ENCODE results near the gene NPW.

The NPW gene

DNA sequence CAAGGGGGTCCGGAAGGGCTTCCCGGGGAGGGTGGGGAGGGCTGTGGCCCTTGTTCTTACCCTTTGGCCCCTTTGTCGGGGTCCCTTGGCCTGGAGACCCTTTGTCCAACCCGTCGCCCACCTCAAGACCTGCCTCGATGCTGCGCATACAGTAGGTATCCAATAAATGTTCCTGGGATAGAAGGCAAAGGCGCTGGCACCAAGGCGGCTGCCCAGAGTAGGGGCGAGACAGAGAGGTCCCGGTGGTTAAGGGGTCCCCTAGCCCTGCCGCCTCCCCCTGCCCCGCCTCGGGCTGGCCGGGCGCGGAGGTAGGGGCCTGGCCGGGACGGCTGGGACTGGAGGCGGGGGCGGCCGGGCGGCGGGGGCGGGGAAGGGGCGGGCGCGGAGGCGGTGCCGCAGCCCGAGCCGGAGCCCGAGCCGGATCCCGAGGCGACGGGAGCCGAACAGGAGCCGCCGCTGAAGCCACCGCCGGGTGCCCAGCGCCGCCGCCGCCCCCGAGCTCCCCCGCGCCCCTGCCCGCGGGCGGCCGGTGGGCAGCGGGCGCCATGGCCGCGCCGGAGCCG, 7.0 kb downstream of the NPW start, which contains the start of gene NHERF2:
Gene NHERF2, plus strand, starts transcription at position 442 of the 563 bp plus-strand sequence. Its CDS starts 104 bp downstream, at position 546.
- Histone ChIP-seq H3K27me3 (ENCODE audit: control insufficient read depth in 3 of 3, insufficient read depth in 3 of 3, low read depth in 1 of 3, low read length in 3 of 3) (peaks cover 3 to 42% (median 41%) of the 10 kb centered on the region in 3 experiments), H3K4me3 (ENCODE audit: low read length in 2 of 2) (peak within 1 kb of the TSS; percentile 50 to 83), H3K4ac (ENCODE audit: low read length) (peak within 1 kb of the TSS; percentile 98), H2BK5ac (ENCODE audit: low read length) (no peak within 1 kb of the TSS), H3K4me1 (ENCODE audit: control insufficient read depth in 2 of 2, insufficient read depth in 1 of 2, low read depth in 1 of 2, low read length in 2 of 2) (peaks cover 7 to 16% of the 10 kb centered on the region in 2 donors), H4K8ac (ENCODE audit: low read depth, low read length) (no peak within 1 kb of the TSS), H2BK15ac (ENCODE audit: low read length) (peak within 1 kb of the TSS; percentile 79), H3K18ac (ENCODE audit: low read length) (peak within 1 kb of the TSS; percentile 95), H3K9ac (ENCODE audit: low read depth, low read length, poor library complexity) (peak within 1 kb of the TSS; percentile 83), H2BK12ac (ENCODE audit: low read length) (peak within 1 kb of the TSS; percentile 63), H4K91ac (ENCODE audit: low read depth, low read length, poor library complexity) (peak within 1 kb of the TSS; percentile 1), H3K4me2 (ENCODE audit: insufficient read depth, low read length, poor library complexity, severe bottlenecking) (peak within 1 kb of the TSS; percentile 89), H3K27ac (replicated peaks; ENCODE audit: low read length) (no peak within 1 kb of the TSS), H3K14ac (ENCODE audit: low read length) (peak within 1 kb of the TSS; percentile 82), H2AK5ac (ENCODE audit: low read depth, low read length) (peak within 1 kb of the TSS; percentile 90), H3K79me1 (ENCODE audit: low read depth, low read length) (peaks cover 4% of the 10 kb centered on the region), H3K9me3 (replicated peaks in 1 of 2; ENCODE audit: control insufficient read depth in 2 of 2, insufficient read depth in 1 of 2, low read depth in 1 of 2, low read length in 2 of 2) (peaks cover 4 to 5% of the 10 kb centered on the region in 2 donors), H3K23ac (ENCODE audit: low read depth, low read length, poor library complexity) (peak within 1 kb of the TSS; percentile 58), H3K36me3 (replicated peaks in 1 of 2; ENCODE audit: control insufficient read depth in 2 of 2, insufficient read depth in 2 of 2, low read length in 2 of 2) (no peaks in the 10 kb centered on the region), H2BK120ac (ENCODE audit: low read depth, low read length) (peak within 1 kb of the TSS; percentile 47), H2AFZ (ENCODE audit: low read length) (peak within 1 kb of the TSS; percentile 84)
- no CpG with 5 or more reads among the region's 59 CpGs for WGBS, 2 donors (ENCODE audit: extremely low coverage in 2 of 2, insufficient read length in 2 of 2, insufficient replicate concordance in 1 of 2)
- DNase-seq (ENCODE audit: low spot score), result no peak

DNA sequence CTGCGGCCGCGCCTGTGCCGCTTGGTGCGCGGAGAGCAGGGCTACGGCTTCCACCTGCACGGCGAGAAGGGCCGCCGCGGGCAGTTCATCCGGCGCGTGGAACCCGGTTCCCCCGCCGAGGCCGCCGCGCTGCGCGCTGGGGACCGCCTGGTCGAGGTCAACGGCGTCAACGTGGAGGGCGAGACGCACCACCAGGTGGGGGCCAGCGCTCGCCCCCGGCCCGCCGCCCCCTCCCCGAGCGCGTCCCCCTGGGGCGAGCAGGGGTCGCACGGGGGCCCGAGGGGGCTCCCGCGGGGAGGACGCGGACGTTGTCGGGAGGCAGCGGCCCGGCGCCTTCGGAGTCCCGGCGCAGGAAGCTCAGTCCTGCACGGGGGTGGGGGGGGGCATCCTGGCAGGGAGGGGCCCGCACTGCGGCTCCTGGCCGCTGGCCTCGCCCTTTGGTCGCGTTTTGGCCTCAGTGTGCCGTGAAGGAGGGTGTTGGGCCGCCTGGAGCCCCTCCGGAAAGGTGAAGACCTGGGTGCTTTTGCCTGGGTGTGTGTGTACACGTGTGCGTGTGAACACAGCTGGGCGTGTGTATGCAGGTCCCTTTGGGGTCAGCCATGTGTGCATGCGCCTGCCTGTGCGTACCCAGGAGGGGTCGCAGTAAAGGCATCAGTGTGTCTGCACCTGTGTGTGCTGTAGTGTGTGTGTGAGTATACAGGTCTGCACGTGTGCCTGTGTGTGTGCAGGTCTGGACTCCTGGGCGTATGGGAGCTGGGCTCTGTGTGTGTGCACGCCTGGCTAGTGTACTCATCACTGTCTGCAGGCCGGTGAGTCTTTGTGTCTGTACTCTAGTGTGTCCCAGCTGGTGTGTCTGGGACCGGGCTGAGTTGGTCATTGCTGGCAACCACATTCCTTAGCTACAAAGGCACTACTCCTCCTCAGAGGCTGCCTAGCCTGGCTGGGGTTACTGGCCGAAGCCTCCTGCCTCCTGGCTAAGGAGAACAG, 7.7 kb downstream of the NPW start:
- H2BK120ac ChIP-seq (ENCODE audit: low read depth, low read length), result no peak overlapping the region
- H2BK15ac ChIP-seq (ENCODE audit: low read length), result peak overlapping the region; percentile 58
- no CpG with 5 or more reads among the region's 76 CpGs for WGBS, 2 donors (ENCODE audit: extremely low coverage in 2 of 2, insufficient read length in 2 of 2, insufficient replicate concordance in 1 of 2)
- H3K23ac ChIP-seq (ENCODE audit: low read depth, low read length, poor library complexity), result peak overlapping the region; percentile 58
- peaks cover 7 to 16% of the 10 kb centered on the region in 2 donors for H3K4me1 ChIP-seq (ENCODE audit: control insufficient read depth in 2 of 2, insufficient read depth in 1 of 2, low read depth in 1 of 2, low read length in 2 of 2)
- peaks cover 3 to 40% (median 38%) of the 10 kb centered on the region in 3 experiments for H3K27me3 ChIP-seq (ENCODE audit: control insufficient read depth in 3 of 3, insufficient read depth in 3 of 3, low read depth in 1 of 3, low read length in 3 of 3)
- H3K27ac ChIP-seq (replicated peaks; ENCODE audit: low read length), result no peak overlapping the region
- no peak for DNase-seq (ENCODE audit: low spot score)
- H2AK5ac ChIP-seq (ENCODE audit: low read depth, low read length), result peak overlapping the region; percentile 24
- H3K79me1 ChIP-seq (ENCODE audit: low read depth, low read length), result peaks cover 4% of the 10 kb centered on the region
- H3K9me3 ChIP-seq (replicated peaks in 1 of 2; ENCODE audit: control insufficient read depth in 2 of 2, insufficient read depth in 1 of 2, low read depth in 1 of 2, low read length in 2 of 2), result peaks cover 4 to 5% of the 10 kb centered on the region in 2 donors
- H3K4me3 ChIP-seq (ENCODE audit: low read length in 2 of 2), result peak overlapping the region; percentile 50 to 83
- H4K91ac ChIP-seq (ENCODE audit: low read depth, low read length, poor library complexity), result peak overlapping the region; percentile 1
- peak overlapping the region; percentile 83 for H3K9ac ChIP-seq (ENCODE audit: low read depth, low read length, poor library complexity)
- H2AFZ ChIP-seq (ENCODE audit: low read length), result peak overlapping the region; percentile 84
- H4K8ac ChIP-seq (ENCODE audit: low read depth, low read length), result no peak overlapping the region
- peak overlapping the region; percentile 98 for H3K4ac ChIP-seq (ENCODE audit: low read length)
- H3K14ac ChIP-seq (ENCODE audit: low read length), result peak overlapping the region; percentile 82
- peak overlapping the region; percentile 95 for H3K18ac ChIP-seq (ENCODE audit: low read length)
- H2BK12ac ChIP-seq (ENCODE audit: low read length), result peak overlapping the region; percentile 63
- H3K4me2 ChIP-seq (ENCODE audit: insufficient read depth, low read length, poor library complexity, severe bottlenecking), result peak overlapping the region; percentile 89
- no peak overlapping the region for H2BK5ac ChIP-seq (ENCODE audit: low read length)
- H3K36me3 ChIP-seq (replicated peaks in 1 of 2; ENCODE audit: control insufficient read depth in 2 of 2, insufficient read depth in 2 of 2, low read length in 2 of 2), result no peaks in the 10 kb centered on the region

- Histone ChIP-seq H3K4me1 (ENCODE audit: control insufficient read depth in 2 of 2, insufficient read depth in 1 of 2, low read depth in 1 of 2, low read length in 2 of 2) (peaks cover 4 to 10% of the 10 kb centered on the region in 2 donors), H3K4me2 (ENCODE audit: insufficient read depth, low read length, poor library complexity, severe bottlenecking) (no peak overlapping the region), H2BK120ac (ENCODE audit: low read depth, low read length) (peak overlapping the region; percentile 36), H3K9ac (ENCODE audit: low read depth, low read length, poor library complexity) (no peak overlapping the region), H2BK12ac (ENCODE audit: low read length) (peak overlapping the region; percentile 75), H3K18ac (ENCODE audit: low read length) (no peak overlapping the region), H2BK5ac (ENCODE audit: low read length) (peak overlapping the region; percentile 53), H3K14ac (ENCODE audit: low read length) (no peak overlapping the region), H3K9me3 (replicated peaks in 1 of 2; ENCODE audit: control insufficient read depth in 2 of 2, insufficient read depth in 1 of 2, low read depth in 1 of 2, low read length in 2 of 2) (peaks cover 4 to 5% of the 10 kb centered on the region in 2 donors), H3K23ac (ENCODE audit: low read depth, low read length, poor library complexity) (peak overlapping the region; percentile 58), H3K27me3 (ENCODE audit: control insufficient read depth in 3 of 3, insufficient read depth in 3 of 3, low read depth in 1 of 3, low read length in 3 of 3) (peaks cover 3 to 40% (median 33%) of the 10 kb centered on the region in 3 experiments), H3K79me1 (ENCODE audit: low read depth, low read length) (peaks cover 4% of the 10 kb centered on the region), H2AK5ac (ENCODE audit: low read depth, low read length) (peak overlapping the region; percentile 24), H4K8ac (ENCODE audit: low read depth, low read length) (no peak overlapping the region), H3K4ac (ENCODE audit: low read length) (no peak overlapping the region), H2AFZ (ENCODE audit: low read length) (no peak overlapping the region), H3K36me3 (replicated peaks in 1 of 2; ENCODE audit: control insufficient read depth in 2 of 2, insufficient read depth in 2 of 2, low read length in 2 of 2) (no peaks in the 10 kb centered on the region), H3K4me3 (ENCODE audit: low read length in 2 of 2) (no peak overlapping the region), H4K91ac (ENCODE audit: low read depth, low read length, poor library complexity) (no peak overlapping the region), H2BK15ac (ENCODE audit: low read length) (no peak overlapping the region), H3K27ac (replicated peaks; ENCODE audit: low read length) (no peak overlapping the region)
- no peak for DNase-seq (ENCODE audit: low spot score)
- WGBS, 2 donors (ENCODE audit: extremely low coverage in 2 of 2, insufficient read length in 2 of 2, insufficient replicate concordance in 1 of 2), result no CpG with 5 or more reads among the region's 3 CpGs
Observed at GRCh38 chr16:2028146-2028545, 8.6 kb downstream of the NPW start.
